Endodermal cell (in vitro differentiated cells): ENCODE measurements around the gene SLCO1A2. TPM values are rescaled to one million over a fixed set of nuclear protein-coding genes. Genes with fewer than 3 reads are reported as not detected.

ENCODE experiments used
- DNase-seq: peaks from one replicate; pipeline ENCODE4 v3.0.0-alpha.2; 2017
- H3K27ac ChIP-seq: 2 replicates; pipeline ENCODE4 v1.5.1; 2013; ENCODE audit warnings: mild to moderate bottlenecking, low read depth, low read length, moderate library complexity
- H3K27me3 ChIP-seq: 2 replicates; pipeline ENCODE4 v1.6.1; 2013; ENCODE audit warnings: mild to moderate bottlenecking, low read length, moderate library complexity; ENCODE audit not compliant: insufficient read depth, control insufficient read depth, poor library complexity, severe bottlenecking
- H3K36me3 ChIP-seq: 2 replicates; pipeline ENCODE4 v1.7.0; 2013; ENCODE audit warnings: mild to moderate bottlenecking, low read length, moderate library complexity; ENCODE audit not compliant: control insufficient read depth, insufficient read depth
- H3K4me1 ChIP-seq: one replicate; pipeline ENCODE4 v1.7.0; 2013; ENCODE audit warnings: low read length; ENCODE audit not compliant: control insufficient read depth, insufficient read depth
- H3K4me3 ChIP-seq: 2 replicates; pipeline ENCODE4 v1.5.1; 2013; ENCODE audit warnings: mild to moderate bottlenecking, low read length, moderate library complexity
- H3K9ac ChIP-seq: 2 replicates; pipeline ENCODE4 v1.6.1; 2013; ENCODE audit warnings: mild to moderate bottlenecking, low read length, moderate library complexity; ENCODE audit not compliant: poor library complexity, severe bottlenecking; ENCODE audit errors: extremely low read depth
- H3K9me3 ChIP-seq: 2 replicates; pipeline ENCODE4 v1.6.1; 2013; ENCODE audit warnings: mild to moderate bottlenecking, low read length, moderate library complexity; ENCODE audit not compliant: control insufficient read depth
- H3K27ac Mint-ChIP-seq: 2 replicates; pipeline ENCODE4 v1.8.0; 2020; ENCODE audit warnings: mixed read lengths
- H3K27me3 Mint-ChIP-seq: 2 replicates; pipeline ENCODE4 v1.8.0; 2021; ENCODE audit warnings: mild to moderate bottlenecking, mixed read lengths; ENCODE audit not compliant: insufficient read depth
- H3K36me3 Mint-ChIP-seq: 2 replicates; pipeline ENCODE4 v1.8.0; 2020; ENCODE audit warnings: low read depth, mixed read lengths
- H3K4me1 Mint-ChIP-seq: 2 replicates; pipeline ENCODE4 v1.8.0; 2020; ENCODE audit warnings: mixed read lengths
- H3K4me3 Mint-ChIP-seq: 2 replicates; pipeline ENCODE4 v1.8.0; 2020; ENCODE audit warnings: mild to moderate bottlenecking, moderate library complexity, mixed read lengths
- H3K9me3 Mint-ChIP-seq: 2 replicates; pipeline ENCODE4 v1.8.0; 2020; ENCODE audit warnings: mild to moderate bottlenecking, mixed read lengths
- CTCF ChIP-seq: fragments of 200-600 bp; sonication (generic); conservative IDR thresholded peaks from 2 replicates; pipeline ENCODE4 v1.5.0; 2021; ENCODE audit warnings: antibody characterized with exemption, mild to moderate bottlenecking
- WGBS, 2 experiments: methylation state at CpG; one replicate each; pipeline versions ENCODE4 v1.1.5 to v1.1.7; 2013; ENCODE audit warnings: missing lambda C conversion rate in 2 of 2, mixed read lengths in 1 of 2; ENCODE audit not compliant: insufficient coverage in 1 of 2, insufficient read length in 1 of 2; 5-methylcytosine and 5-hydroxymethylcytosine counted together
- total RNA-seq, 2 donors: library from RNA; stranded (reverse); fragmentation: NEBNext Ultra II Directional in 1 of 2; extraction: Animal tissue kit (Norgen Biotek cat#: 25700) in 1 of 2; gene quantifications; 2 replicates in 1 of 2; 3 replicates in 1 of 2; pipeline ENCODE4 v1.2.1, GENCODE V29; 2021

The SLCO1A2 gene
- total RNA-seq, 2 donors from 2014 or later = 7.3 to 35.4 TPM

- no peaks in the 10 kb centered on the region for H3K27me3 Mint-ChIP-seq
- no peak overlapping the region for H3K9ac ChIP-seq
Measured at GRCh38 chr12:21346542-21347205, 12.0 kb upstream of the SLCO1A2 start.

GRCh38 chr12:21343636-21344035 is 8.9 kb upstream of the SLCO1A2 start:
- H3K4me1 ChIP-seq = peaks cover 3% of the 10 kb centered on the region
- no peak for TF ChIP-seq CTCF
- no peak overlapping the region for H3K27ac Mint-ChIP-seq
- no peak overlapping the region for H3K27ac ChIP-seq
- no peaks in the 10 kb centered on the region for H3K9me3 ChIP-seq
- no peaks in the 10 kb centered on the region for H3K36me3 ChIP-seq
- H3K9ac ChIP-seq = no peak overlapping the region
- no peak for DNase-seq
- no peak overlapping the region for H3K4me3 ChIP-seq
- H3K27me3 Mint-ChIP-seq = no peaks in the 10 kb centered on the region
- no peaks in the 10 kb centered on the region for H3K27me3 ChIP-seq
- no peaks in the 10 kb centered on the region for H3K9me3 Mint-ChIP-seq
- H3K4me1 Mint-ChIP-seq = peaks cover 11% of the 10 kb centered on the region
- H3K4me3 Mint-ChIP-seq = no peak overlapping the region
- H3K36me3 Mint-ChIP-seq = no peaks in the 10 kb centered on the region

More at GRCh38 chr12:21346542-21347205, 12.0 kb upstream of the SLCO1A2 start:
- peaks cover 7% of the 10 kb centered on the region for H3K4me1 Mint-ChIP-seq
- no peaks in the 10 kb centered on the region for H3K9me3 Mint-ChIP-seq
- 82% methylated on average over 1 of the region's 1 CpG; no CpG with 5 or more reads in 1 of the 2 experiments for WGBS, 2 experiments
- no peak overlapping the region for H3K27ac ChIP-seq
- no peaks in the 10 kb centered on the region for H3K36me3 Mint-ChIP-seq
- no peak overlapping the region for H3K4me3 ChIP-seq
- H3K9me3 ChIP-seq = no peaks in the 10 kb centered on the region
- no peak overlapping the region for H3K4me3 Mint-ChIP-seq
- H3K27ac Mint-ChIP-seq = no peak overlapping the region
- no peaks in the 10 kb centered on the region for H3K27me3 ChIP-seq
- H3K36me3 ChIP-seq = no peaks in the 10 kb centered on the region
- no peak for TF ChIP-seq CTCF
- H3K4me1 ChIP-seq = no peaks in the 10 kb centered on the region
- DNase-seq = no peak

DNA sequence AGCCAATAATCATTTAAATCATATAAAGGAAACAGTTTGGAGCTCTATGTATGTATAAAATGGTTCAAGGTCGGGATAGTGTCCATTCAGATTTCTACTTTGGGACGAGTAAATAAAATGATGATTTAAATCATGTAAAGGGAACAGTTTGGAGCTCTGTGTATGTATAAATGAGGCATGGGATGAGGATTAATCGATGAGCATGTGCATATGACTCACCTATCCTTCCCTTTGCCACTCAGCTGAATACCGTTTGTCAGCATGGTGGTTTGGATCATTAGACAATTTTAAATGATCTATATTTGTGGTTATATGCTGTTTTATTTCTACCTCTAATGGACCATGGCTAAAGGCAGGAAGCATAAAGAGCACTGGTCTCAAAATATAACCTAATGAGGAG is 7.1 kb upstream of the SLCO1A2 start:
- no peak for DNase-seq
- Mint-ChIP-seq H3K27me3 (no peaks in the 10 kb centered on the region), H3K4me1 (peaks cover 11% of the 10 kb centered on the region), H3K9me3 (no peaks in the 10 kb centered on the region), H3K36me3 (no peaks in the 10 kb centered on the region), H3K4me3 (no peak overlapping the region), H3K27ac (no peak overlapping the region)
- Histone ChIP-seq H3K9me3 (no peaks in the 10 kb centered on the region), H3K9ac (no peak overlapping the region), H3K36me3 (no peaks in the 10 kb centered on the region), H3K4me3 (no peak overlapping the region), H3K27me3 (no peaks in the 10 kb centered on the region), H3K27ac (no peak overlapping the region), H3K4me1 (peaks cover 3% of the 10 kb centered on the region)
- WGBS, 2 experiments = 94% methylated on average over 4 of the region's 4 CpGs; no CpG with 5 or more reads in 1 of the 2 experiments
- TF ChIP-seq CTCF = no peak
